IMR-90 (cell line): ENCODE measurements around the gene BSPRY.

Experiments
- BHLHE40 ChIP-seq: fragments of 150-350 bp; IDR thresholded peaks from 2 replicates; pipeline ENCODE4 v1.6.1; 2016; ENCODE audit warnings: mild to moderate bottlenecking, low read depth, low read length
- CEBPB ChIP-seq: IDR thresholded peaks from 2 replicates; pipeline ENCODE4 v1.6.1; 2012; ENCODE audit warnings: low read depth, low read length, improper control_type of control experiment
- CTCF ChIP-seq: conservative IDR thresholded peaks from 2 replicates; pipeline ENCODE4 v1.5.1; 2012; ENCODE audit warnings: mild to moderate bottlenecking, low read depth, low read length, improper control_type of control experiment
- ELK1 ChIP-seq: fragments of 150-350 bp; IDR thresholded peaks from 2 replicates; pipeline ENCODE4 v1.6.1; 2016; ENCODE audit warnings: low read depth, mild to moderate bottlenecking, low read length, moderate library complexity, borderline replicate concordance
- MAZ ChIP-seq: IDR thresholded peaks from 2 replicates; pipeline ENCODE4 v1.6.1; 2012; ENCODE audit warnings: low read depth, mild to moderate bottlenecking, low read length, improper control_type of control experiment, moderate library complexity, borderline replicate concordance
- MXI1 ChIP-seq: IDR thresholded peaks from 2 replicates; pipeline ENCODE4 v1.6.1; 2012; ENCODE audit warnings: low read depth, mild to moderate bottlenecking, low read length, moderate library complexity, borderline replicate concordance
- NFE2L2 ChIP-seq: fragments of 150-350 bp; IDR thresholded peaks from 2 replicates; pipeline ENCODE4 v1.6.1; 2016; ENCODE audit warnings: low read depth, mild to moderate bottlenecking, low read length
- POLR2A ChIP-seq: IDR thresholded peaks from 2 replicates; pipeline ENCODE4 v1.6.1; 2012; ENCODE audit warnings: mild to moderate bottlenecking, low read depth, low read length
- RAD21 ChIP-seq: IDR thresholded peaks from 2 replicates; pipeline ENCODE4 v1.6.1; 2012; ENCODE audit warnings: low read length, improper control_type of control experiment
- RCOR1 ChIP-seq: IDR thresholded peaks from 2 replicates; pipeline ENCODE4 v1.6.1; 2012; ENCODE audit warnings: mild to moderate bottlenecking, low read length, improper control_type of control experiment; ENCODE audit not compliant: insufficient replicate concordance
- RFX5 ChIP-seq: IDR thresholded peaks from 2 replicates; pipeline ENCODE4 v1.8.0; 2012; ENCODE audit warnings: low read depth, mild to moderate bottlenecking, low read length, moderate library complexity
- SMC3 ChIP-seq: fragments of 150-350 bp; IDR thresholded peaks from 2 replicates; pipeline ENCODE4 v1.6.1; 2016; ENCODE audit warnings: low read depth, mild to moderate bottlenecking, antibody characterized with exemption, low read length, moderate library complexity

GRCh38 chr9:113388833-113389232 lies 39.5 kb downstream of the BSPRY start:
- no peak for TF ChIP-seq CTCF
- no peak for TF ChIP-seq MXI1
- no peak for TF ChIP-seq RCOR1
- TF ChIP-seq NFE2L2 = no peak
- no peak for TF ChIP-seq CEBPB
- TF ChIP-seq POLR2A = no peak
- TF ChIP-seq MAZ = no peak
- no peak for TF ChIP-seq ELK1
- no peak for TF ChIP-seq RAD21
- TF ChIP-seq RFX5 = no peak
- TF ChIP-seq SMC3 = no peak
- TF ChIP-seq BHLHE40 = no peak
